Globus pallidus (tissue), 1 donor: ENCODE data around the gene CCDC54.

Source experiments
- DNase-seq: peaks from one replicate; pipeline ENCODE4 v3.0.0-alpha.2; 2015; ENCODE audit warnings: low spot score

The CCDC54 gene

GRCh38 chr3:107392549-107393165 is 15.4 kb downstream of the CCDC54 start:
- no peak for DNase-seq

GRCh38 chr3:107394502-107394901 is 17.3 kb downstream of the CCDC54 start:
- no peak for DNase-seq

- no peak for DNase-seq
These were observed 17.8 kb downstream of the CCDC54 start for GRCh38 chr3:107395066-107395465.

GRCh38 chr3:107401301-107401700 is 24.1 kb downstream of the CCDC54 start:
- no peak for DNase-seq

DNA sequence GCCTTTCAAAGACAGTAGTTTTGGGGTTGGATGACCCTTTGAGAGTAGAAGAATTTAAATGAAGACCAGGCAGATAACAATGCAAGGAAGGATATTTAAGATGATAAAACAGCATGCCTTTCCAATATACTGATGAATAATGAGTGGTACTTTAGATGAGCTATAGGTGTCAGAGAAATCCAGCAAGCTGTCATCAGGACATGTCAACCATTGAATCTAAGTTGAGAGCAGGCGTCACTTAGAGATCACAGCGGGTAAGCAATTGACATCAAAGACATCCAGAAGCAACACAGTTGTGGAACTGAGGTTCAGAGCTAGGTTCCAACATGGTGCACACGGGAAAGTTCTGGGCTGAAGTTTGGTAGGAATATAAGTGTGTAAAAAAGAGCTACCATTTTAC is 25.0 kb downstream of the CCDC54 start:
- DNase-seq = no peak

DNA sequence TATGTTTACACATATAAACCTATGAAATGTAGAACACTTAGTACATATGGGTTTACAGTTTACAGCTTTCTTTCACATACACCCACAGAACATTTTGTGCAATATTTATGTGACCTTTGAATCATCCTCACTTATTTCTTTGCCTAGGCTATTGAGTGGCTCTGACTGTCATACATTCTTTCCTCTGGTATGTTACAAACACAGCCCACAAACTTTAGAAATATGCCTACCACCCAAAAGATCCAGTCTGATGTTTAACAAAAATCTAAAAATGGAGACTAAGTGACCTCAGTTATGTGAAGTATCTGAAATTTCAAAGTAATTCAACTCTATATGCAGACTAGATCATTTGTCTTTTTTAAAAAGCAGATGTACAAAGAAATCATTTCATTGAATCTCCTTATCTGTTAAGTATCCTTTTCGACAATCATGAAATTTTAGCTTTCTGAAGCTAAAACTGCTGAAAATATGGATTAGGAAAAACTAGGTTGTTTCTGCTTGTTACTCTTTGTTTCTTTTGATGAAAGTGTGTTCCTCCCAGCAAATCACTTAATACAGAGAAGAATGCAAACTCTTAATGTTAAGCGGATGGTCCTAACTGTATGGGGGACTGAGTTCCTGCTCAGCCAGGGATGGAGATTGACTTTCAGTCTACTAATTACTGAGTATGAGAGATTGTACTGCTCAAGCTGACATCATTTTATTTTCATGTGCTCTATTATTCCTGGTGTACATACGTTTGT is 27.7 kb downstream of the CCDC54 start:
- DNase-seq = no peak

GRCh38 chr3:107407355-107407754 is 30.1 kb downstream of the CCDC54 start:
- no peak for DNase-seq

DNA sequence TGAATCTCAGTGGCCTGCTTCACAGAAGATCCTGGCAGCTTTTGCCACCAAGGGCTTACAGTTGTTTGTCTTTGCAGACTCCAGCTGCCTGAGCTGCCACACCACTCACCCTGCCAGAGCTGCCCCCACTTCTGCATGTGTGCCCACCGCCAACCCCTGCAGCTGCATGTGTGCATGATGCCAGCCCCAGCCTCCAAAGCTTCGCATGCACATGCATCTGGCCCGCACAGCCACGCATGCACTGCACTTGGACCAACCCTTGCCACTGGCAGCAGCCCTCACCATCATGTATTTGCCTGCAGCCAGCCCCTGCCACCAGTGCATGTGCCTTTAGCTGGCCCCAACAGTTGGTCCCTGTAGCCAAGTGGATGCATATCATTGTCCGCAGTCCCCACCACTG is 31.3 kb downstream of the CCDC54 start:
- no peak for DNase-seq

DNA sequence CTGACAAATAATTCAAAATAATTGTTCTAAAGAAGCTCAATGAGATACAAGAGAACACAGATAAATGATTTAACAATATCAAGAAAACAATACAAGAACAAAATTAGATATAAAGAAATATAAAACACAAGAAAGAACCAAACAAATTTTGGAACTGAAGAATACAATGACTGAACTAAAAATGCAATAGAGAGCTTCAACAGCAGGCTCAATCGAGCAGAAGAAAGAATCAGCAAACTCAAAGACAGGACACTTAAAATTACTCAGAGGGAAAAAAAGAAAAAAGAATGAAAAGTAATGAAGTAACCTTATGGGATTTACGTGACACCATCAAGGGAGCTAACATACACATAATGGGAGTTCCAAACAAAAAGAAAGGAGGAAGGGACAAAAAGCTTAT is 32.1 kb downstream of the CCDC54 start:
- DNase-seq = no peak

GRCh38 chr3:107410606-107411005 is 33.4 kb downstream of the CCDC54 start:
- no peak for DNase-seq

- DNase-seq = no peak
These were observed 33.8 kb downstream of the CCDC54 start for GRCh38 chr3:107411056-107411455.

DNA sequence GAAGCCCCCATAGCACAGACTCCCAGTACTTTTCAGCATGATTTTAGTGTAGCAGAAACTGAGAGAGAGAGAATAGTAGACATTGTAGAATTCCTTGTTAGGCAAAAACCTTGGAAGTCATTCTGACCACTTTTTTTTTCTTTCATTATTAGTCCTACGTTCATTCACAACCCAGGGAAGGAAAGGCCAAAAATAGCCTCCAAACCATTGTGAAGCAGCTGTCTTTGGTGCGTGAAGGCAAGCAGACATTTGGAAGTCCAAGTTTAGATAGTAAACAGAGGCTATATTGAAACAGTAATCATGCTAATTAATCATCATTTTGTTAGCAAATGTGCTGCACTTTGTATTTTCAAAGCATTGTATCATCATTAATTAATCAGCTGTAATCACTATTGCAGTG is 34.5 kb downstream of the CCDC54 start:
- DNase-seq = no peak

DNA sequence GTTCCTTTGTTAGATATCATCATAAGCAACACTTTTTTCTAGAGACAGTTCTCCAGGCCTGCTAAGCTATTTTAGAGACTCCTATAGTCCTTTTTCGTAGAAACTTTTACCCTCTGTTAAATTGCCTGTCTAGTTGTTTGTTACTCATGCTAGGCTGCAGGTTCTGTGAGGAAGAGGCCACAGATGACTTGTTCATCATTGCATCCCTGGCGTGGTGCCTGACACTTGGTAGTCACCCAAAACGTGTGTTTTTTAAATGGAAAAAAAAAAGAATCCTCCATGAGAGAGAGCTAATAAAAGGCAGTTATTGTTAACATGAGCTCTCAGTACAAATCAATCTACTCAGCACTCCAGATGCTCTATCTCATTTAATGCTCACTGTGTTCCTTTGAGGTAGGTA is 35.1 kb downstream of the CCDC54 start:
- no peak for DNase-seq

DNA sequence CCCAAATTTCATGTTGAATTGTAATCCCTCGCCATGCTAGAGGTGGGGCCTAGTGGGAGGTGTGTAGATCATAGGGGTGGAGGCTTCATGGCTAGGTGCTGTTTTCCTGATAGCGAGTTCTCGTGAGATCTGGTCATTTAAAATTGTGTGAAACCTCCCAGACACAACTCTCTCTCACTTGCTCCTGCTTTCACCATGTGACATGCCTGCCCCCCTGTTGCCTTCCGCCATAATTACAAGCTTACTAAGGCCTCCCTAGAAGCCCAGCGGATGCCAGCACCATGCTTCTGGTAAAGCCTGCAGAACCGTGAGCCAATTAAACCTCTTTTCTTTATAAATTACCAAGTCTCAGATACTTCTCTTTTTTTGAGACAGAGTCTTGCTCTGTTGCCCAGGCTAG is 36.0 kb downstream of the CCDC54 start:
- peak; percentile 31 for DNase-seq

- no peak for DNase-seq
These were observed 37.2 kb downstream of the CCDC54 start for GRCh38 chr3:107414325-107414964.

GRCh38 chr3:107416138-107416537 is 38.9 kb downstream of the CCDC54 start:
- no peak for DNase-seq

DNA sequence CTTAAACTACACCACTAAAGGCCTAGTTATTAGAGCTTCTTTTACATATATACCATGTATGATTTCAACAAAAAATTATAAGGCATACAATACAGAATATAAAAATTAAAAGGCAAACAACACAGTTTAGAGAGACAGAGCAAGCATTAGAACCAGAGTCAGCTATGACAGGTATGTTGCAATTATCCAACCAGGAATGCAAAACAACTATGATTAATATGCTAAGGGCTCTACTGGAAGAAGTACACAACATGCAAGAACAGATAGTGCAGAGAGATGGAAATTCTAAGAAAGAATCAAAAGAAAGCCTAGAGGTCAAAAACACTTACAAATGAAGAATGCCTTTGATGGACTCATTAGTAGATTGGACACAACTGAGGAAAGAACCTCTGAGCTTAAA is 39.6 kb downstream of the CCDC54 start:
- no peak for DNase-seq

GRCh38 chr3:107421170-107421792 is 44.0 kb downstream of the CCDC54 start:
- DNase-seq = peak; percentile 91

GRCh38 chr3:107421881-107422280 is 44.6 kb downstream of the CCDC54 start:
- DNase-seq = no peak

DNA sequence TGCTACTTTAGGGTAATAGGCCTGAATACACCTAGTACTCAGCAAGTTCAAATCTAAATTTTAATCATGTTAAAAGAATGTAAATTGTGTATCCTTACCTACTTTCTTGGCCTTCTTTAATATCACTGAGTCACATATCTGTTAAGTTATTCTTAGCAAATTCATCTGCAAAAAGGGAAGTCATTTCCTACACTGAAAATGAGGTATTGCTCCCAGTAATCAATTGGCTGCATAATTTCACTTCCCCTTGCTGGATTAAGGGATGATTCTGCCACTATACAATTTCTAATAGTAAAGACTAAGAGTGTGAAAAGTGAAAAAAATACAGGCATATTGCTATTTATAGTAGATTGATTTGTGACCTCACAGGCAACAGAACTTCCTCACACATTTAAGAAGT is 47.8 kb downstream of the CCDC54 start:
- no peak for DNase-seq

DNA sequence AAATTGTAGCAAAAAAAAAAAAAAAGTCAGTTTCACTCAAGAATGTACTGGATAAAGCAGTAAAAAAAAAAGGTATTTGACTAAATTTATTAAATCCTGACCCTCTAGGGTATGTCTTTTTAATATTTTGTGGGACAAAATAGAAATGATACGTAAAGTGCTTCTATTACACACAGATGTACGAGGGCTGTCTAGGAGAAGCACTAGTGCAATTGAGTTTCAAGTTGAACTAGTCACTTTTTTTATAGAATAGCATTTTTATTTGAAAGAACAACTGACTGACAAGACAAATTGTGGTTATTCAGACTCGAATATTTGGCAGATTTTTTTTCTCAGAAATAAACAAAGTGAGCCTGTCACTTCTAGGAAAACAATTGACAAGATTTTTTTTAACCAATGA is 49.0 kb downstream of the CCDC54 start:
- DNase-seq = peak; percentile 40
